NCI-H128 (cell line): ENCODE data around the gene SERGEF.

Experiments used
- DNase-seq: peaks from one replicate; lab custom pipeline; 2025; ENCODE audit not compliant: unreplicated experiment; lab: John Stamatoyannopoulos, UW

SERGEF gene

DNA sequence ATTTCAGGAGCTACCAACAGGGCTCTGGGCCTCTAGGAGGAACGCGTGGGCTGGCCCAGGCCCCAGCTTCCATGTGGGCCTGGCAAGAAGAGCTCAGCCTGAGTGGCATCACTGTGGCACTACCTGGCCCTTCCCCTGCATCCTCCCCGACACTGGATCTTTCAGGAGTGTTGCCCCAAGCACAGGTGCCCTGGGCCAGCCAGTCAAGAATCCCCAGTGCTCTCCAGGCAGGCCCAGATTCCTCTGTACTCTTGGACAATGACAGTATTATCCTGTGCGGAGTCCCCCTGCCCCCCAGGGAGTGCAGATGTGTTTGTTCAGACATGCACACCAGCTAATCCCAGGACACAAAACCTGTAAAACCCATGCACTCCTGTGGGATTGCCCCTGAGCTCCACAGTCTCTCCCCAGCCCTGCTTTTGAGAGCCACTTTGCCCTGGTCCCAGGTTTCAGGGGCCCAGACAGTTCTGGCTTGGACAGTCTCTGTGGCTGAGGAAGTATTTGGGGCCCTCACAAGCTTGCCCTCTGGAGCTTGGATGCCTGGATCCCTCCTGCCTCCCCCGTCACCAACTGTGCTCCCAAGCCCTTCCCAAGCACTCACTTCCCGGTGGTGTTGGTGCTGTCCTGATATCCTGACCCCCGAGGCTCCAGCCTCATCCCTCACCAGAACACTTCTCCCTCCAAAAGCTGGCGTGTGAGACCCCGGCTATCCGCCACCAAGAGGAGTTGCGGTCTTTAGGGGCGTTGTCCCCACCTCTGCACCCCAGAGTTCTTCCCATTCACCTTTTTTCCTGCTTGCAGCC lies 238.4 kb downstream of the SERGEF start:
- DNase-seq, result no peak

DNA sequence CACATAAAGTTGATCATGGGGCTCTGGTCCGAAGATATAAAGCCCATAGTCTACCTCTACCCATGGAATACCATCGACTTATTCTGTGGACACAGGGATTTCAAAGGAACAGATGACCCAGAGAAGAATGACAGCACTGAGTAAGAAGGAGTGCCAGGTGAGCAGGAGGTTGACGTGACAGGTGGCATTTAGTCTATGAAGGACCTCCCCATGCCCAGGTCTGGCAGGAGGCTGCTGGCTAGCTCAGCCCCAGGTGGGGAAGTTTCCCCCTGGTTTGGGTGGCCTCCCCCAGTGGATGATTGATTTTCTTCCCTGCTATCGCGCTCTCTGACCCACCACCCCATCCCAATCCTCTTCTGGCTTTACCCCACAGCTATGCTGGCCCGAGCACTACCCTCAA lies 239.2 kb downstream of the SERGEF start:
- no peak for DNase-seq

DNA sequence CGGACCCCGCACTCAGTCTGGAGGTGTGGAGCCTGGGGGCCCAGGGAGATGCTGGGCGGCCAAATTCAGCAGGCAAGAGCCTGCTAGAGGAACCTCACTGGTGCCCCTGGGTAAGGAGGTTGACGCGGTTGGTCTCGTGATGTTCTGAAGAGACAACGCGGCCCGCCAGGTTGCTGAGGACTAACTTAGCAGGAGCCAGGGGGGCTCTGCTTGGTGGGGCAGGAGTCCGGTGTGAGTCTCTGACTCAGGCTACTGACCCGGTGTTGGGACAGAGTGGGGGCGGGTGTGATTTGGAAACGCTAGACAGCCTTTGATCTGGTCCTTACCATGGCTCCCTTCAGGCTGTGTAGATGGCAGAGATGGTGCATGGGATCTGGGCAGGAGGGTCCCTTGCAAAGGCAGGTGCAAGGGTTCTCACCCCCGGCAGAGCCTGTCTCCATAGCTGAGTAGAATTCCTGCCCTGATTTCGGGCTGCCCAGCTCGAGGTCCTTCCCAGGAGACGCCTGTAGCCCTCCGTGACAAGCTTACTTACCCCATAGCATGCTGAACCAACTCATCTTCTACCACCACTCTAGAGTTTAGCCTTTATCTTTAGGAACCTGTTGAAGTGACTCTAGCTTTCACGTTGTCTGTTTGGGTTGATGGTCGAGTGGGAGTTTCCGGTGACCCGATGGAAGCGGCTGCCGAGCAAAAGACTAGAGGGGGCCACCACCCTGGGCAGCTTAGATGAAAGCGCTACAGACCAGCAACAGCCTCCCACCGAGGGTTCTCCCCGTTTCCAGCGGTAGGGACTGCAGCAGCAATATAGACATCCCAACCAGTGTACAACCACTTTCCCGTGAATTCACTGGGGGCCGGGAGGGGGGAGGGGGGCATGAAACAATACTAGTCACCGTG lies 239.9 kb downstream of the SERGEF start:
- no peak for DNase-seq

DNA sequence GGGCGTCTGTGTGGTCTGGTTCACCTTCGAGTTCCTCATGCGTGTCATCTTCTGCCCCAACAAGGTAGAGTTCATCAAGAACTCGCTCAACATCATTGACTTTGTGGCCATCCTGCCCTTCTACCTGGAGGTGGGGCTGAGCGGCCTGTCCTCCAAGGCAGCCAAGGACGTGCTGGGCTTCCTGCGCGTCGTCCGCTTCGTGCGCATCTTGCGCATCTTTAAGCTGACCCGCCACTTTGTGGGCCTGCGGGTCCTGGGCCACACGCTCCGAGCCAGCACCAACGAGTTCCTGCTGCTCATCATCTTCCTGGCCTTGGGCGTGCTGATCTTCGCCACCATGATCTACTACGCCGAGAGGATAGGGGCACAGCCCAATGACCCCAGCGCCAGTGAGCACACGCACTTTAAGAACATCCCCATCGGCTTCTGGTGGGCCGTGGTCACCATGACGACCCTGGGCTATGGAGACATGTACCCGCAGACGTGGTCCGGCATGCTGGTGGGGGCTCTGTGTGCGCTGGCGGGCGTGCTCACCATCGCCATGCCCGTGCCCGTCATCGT lies 240.9 kb downstream of the SERGEF start:
- no peak for DNase-seq

DNA sequence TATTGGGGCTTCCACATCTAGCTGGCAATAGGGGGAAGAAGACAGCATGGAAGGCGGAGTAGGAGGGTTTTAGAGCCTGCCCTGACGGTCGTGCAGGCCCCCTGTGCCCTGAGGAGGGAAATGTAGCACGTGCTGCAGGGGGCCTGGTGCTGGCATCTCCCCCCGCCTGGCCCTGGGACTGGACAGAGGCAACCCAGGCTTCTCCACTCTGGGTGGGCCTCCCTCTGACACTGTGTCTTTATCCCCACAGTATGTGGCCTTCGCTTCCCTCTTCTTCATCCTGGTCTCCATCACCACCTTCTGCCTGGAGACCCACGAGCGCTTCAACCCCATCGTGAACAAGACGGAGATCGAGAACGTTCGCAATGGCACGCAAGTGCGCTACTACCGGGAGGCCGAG lies 241.4 kb downstream of the SERGEF start:
- no peak for DNase-seq

DNA sequence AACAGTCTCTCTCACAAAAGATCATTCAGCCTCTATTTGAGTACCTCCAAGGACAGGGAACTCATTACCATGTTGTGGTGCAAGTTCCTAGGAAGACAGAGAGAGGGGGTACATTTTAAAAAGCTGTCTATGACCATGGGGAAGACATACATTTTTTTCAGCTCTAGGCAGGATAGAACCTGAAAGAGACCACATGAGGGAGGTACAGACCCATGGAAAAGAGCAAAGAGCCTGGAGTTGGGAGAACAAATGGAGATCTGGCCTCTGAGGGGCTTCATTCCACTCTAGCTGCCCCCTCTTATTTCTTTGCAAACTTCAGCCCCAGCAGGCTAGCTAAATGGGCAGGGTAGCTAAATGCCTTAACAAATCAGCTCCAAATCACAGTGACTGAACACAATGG lies 241.9 kb downstream of the SERGEF start:
- DNase-seq, result no peak

DNA sequence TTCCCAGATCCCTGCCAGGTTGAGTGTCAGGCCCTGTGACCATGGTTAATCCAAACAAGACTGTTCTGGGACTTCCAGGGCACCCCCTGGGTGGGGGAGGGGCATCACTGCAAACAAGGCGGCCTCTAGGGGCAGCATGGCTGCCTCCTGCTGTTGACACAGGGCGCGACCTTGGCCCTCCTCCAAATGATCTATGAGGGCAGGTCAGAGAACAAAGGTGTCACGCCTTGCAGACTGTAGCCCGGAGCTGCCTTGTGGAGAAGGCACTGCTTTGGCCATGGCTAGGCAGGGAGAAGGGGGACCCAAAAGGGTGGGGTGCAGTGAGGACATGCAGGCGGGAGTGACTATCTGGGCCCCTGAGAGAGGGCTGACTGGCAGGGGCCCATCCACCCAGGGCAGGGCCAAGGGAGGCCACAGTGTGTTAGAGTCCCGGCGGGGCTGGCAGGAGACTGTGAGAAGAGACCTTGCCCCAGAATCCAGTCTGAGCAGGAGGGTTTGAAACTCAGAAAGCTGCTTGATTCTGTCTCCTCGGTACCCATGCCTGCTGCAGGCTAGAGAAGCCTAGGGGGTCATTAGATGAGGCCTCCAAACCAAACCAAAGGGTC lies 242.7 kb downstream of the SERGEF start:
- DNase-seq, result no peak

DNA sequence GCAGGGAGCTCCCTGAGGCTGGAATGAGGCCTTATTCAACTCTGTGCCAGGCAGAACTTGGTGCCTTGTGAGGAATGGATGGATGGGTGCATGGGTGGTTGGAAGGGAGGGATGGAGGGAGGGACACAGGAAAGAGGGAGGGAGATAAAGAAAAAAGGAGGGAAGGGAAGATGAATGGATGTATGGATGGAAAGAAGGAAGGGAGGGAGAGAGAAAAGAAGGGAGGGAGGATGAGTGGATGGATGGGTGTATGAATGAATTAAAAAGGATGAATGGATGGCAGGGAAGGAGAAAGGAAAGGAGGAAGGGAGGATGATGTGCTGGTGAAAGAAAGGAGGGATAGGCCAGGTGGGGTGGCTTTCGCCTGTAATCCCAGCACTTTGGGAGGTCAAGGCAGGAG lies 243.6 kb downstream of the SERGEF start:
- DNase-seq, result no peak

DNA sequence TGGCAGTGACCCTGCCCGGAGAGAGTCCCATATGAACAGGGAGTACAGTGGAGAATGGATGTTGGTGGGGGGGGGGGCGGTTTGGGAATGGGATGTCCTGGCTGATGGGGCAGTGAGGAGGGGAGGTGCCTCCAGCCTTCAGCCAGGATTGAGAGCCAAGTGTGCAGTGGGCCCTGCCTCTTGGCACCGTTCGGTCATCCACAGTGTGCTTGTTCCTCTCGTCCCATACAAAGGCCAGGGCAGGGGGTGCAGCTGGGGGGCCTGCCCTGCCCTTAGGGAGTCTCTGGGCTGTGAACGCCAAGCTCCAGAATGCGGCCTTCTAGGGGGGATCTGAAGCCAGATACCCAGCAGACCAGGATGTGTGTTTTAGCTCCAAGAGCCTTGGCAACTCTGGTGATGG lies 244.3 kb downstream of the SERGEF start:
- DNase-seq, result no peak

DNA sequence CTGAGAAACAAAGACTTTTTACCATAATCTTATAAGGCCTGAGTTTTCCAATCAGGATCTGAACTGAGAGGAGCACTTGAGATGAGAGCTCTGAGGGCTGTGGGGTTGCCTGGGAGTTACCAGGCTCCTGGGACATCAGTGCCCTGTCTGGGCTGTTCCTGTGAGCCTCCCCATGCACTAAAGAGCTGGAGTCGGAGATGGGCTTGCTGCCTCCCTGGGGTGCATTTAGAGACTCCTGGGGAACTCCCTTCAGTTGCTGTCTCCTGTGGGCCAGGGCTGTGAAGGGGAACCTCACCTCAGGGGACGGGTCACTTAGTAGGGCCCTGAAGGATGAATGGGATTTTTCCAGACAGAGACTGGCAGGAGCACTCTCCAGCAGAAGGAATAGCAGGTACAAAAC lies 244.9 kb downstream of the SERGEF start:
- no peak for DNase-seq

DNA sequence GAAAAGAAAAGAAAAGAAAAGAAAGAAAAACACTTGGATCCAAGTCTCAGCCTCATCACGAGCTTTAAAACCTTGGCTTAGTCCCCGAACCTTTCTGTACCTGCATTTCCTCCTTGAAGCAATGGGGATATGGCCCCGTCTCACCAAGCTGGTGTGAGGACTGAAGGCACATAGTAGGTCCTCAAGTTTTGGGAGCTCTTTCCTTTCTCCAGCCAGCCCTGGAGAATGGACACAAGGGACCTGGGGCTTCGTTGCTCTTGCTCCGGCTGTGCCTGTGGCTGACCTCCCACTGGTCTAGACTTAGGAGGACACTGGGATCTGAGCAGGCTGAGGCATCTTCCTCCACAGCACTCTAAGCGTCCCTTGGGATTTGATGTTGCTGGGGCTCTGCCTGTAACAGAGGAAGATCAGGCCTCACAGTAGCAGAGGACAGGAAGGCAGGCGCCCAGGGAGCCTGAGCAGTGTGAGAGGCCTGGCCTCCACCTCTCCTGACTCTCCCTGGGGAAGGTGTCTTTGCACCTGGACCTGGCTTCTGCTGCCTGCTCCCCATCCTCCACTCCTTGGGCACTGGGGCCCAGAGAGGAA lies 245.5 kb downstream of the SERGEF start:
- DNase-seq, result no peak

DNA sequence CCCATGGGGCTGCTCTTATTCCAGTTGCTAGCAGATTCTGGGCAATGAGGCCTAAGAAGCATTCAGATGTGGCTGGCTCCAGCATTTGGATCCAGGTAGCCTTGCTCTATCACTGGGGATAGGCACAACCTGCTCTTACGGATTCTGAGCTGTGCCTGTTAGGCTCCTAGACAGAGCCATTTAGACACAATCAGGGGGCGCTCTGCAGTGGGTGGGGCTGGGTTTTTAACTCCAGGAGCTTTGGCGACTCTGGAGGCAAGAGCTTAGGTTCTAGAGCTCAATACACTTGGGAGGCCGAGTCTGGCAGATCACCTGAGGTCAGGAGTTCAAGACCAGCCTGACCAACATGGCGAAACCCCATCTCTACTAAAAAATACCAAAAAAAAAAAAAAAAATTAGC lies 246.3 kb downstream of the SERGEF start:
- DNase-seq, result no peak

DNA sequence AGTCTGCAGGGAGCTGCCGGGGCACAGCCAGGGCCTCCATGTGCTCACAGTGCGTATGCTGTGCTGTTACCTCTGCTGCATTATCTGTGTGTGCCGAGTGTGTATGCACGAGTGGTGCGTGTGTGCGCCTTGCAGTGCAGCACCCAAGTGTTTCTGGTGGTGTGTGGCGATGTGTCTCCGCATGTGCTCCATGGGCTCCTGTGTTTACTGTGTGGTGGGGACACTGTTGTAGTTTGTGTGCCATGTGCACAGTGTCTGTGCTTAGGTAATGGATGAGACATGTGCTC lies 246.8 kb downstream of the SERGEF start:
- DNase-seq, result no peak

DNA sequence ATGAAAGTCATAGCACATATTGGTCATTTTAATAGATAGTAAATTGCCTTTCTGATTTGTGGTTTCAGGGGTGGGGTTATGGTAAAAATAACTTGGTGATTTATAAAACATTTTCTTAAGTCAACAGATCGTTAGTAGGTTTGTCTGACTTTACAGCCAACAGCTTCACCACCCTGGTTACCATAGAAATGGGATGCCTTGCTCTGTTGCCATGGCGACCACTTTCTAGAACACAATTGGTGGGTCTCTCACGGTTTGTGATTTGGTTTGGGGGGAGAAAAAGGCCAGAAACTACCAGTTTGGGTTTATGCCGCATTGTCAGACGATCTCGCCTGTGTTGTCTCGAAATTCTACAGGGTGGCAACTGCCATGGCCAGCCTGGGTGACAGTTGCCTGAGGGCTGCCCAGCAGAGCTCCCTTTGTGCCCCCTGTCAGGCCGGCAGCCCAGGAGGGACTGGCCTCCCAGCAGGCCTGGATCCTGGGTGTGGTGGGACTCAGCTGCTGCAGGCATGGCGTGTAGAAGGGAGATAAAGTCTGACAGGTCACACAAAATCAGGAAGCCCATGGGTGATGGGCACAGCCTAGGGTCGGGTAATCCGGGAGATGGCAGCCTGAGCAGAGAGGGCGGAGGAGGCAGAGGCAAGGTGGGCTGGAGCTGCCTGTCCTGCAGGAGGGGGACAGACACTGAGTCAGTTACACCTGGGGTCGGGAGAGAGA lies 247.3 kb downstream of the SERGEF start:
- no peak for DNase-seq

DNA sequence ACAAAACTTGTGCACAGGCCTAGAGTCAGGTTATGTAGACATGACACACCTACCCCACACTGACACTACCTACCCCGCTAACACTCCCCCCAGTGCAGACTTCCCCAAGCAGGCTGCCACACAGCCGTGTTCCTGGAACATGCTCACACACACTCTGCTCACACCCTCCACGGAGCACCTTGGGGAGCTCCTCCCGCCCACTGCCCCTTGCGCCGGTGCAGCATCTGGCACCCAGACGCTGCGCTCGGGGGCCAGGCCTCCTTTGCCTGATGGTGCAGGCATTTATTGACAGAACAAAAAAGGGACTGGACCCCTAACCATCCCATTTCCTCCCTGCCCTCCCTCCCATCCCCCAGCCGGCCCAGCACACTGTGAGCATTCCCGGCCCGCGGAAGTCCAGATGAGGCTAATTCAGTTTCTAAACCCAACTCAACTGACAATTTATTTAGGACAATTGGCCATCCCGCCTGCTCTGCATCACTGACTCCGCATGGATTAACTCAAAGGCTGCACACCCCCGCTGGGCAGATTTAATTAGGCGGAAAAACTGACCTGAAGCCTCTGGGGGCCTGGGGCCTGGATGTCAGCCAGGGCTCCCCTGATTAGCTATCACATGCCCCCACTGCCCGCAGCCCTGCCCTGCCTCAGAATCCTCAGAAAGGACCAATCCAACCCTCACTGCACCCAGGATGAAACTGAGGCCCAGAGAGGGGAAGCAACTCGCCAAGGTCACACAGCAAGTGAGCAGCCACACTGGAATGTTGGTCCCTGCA lies 248.2 kb downstream of the SERGEF start:
- DNase-seq, result no peak

DNA sequence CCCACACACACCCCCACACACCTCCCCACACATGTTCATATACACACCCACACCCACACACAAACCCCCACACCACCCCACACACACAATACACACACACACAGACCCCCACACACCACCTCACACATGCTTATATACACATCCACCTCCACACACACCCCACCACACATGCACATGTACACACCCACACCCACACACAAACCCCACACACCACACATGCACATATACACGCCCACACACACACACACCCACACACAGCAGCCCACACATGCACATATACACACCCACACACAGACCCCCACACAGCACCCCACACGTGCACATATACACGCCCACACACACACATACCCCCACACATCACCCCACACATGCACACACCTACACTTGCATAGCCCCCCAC lies 249.1 kb downstream of the SERGEF start:
- no peak for DNase-seq

DNA sequence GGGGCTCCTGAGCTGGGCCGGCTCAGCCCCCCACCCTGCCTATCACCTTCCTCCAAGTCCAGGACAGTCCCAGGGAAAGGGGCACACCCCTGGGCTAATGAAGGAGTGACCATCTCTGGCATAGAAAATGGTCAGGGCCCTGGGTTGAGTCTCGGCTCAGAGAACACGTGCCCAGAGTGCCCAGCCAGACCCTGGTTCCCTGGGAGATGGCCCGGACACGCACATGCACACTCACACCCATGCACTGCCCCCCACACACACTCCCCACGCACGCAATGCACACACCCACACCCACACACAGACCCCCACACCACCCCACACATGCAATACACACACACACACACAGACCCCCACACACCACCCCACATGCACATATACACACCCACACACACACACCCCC lies 249.6 kb downstream of the SERGEF start:
- no peak for DNase-seq

DNA sequence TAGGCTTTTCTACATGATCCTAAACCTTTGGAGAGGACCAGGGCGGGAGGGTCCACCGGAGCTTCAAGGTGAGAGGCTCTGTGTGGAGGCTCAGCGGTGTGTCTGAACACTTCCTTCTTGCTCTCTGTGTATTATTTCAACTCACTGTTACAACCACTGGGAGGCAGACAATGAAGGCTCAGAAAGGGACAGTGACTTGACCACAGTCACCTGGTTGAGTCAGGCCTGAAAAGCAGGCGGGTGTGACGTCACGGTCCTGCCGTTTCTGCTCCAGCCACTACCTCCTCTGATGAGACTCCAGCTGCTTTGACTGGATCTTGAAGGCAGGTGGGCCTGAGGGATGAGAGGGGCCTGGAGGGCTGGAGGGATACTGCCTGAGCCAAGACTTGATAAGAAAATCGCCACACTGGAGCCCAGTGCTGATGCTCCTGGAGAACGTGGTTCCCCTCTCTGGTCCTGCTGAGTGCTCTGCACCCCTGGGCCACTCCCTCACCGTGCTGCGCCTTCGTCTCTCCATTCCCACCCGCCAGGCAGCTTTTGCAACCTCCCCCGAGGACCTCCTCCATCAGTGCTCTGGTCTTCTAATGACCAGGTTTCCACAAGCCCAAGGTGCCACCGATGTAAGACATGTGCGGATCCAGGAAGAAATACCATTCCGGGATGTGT lies 250.4 kb downstream of the SERGEF start:
- DNase-seq, result no peak
